B cell (primary cell): Measurements from ENCODE around the gene ORAI2.
"Not testable (repeated sequence)": the region's sequence is repeated elsewhere in the genome, so short reads cannot be mapped to it uniquely, and the experiment has no call there.

Experiments used
- EZH2 ChIP-seq: IDR thresholded peaks from 2 replicates; pipeline ENCODE4 v1.6.1; 2012; ENCODE audit warnings: borderline replicate concordance, low read depth, mild to moderate bottlenecking, moderate library complexity, low read length; ENCODE audit not compliant: insufficient read depth, poor library complexity, severe bottlenecking
- TF ChIP-seq, protein P1 (sequence below): fragments of 200-600 bp; IDR thresholded peaks from one replicate; pipeline ENCODE4 v1.8.0; 2022; ENCODE audit warnings: antibody characterized with exemption, mild to moderate bottlenecking

GRCh38 chr7:102490529-102491075 is 57.2 kb downstream of the ORAI2 start:
- TF ChIP-seq, protein P1, sequence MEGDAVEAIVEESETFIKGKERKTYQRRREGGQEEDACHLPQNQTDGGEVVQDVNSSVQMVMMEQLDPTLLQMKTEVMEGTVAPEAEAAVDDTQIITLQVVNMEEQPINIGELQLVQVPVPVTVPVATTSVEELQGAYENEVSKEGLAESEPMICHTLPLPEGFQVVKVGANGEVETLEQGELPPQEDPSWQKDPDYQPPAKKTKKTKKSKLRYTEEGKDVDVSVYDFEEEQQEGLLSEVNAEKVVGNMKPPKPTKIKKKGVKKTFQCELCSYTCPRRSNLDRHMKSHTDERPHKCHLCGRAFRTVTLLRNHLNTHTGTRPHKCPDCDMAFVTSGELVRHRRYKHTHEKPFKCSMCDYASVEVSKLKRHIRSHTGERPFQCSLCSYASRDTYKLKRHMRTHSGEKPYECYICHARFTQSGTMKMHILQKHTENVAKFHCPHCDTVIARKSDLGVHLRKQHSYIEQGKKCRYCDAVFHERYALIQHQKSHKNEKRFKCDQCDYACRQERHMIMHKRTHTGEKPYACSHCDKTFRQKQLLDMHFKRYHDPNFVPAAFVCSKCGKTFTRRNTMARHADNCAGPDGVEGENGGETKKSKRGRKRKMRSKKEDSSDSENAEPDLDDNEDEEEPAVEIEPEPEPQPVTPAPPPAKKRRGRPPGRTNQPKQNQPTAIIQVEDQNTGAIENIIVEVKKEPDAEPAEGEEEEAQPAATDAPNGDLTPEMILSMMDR, result not testable (repeated sequence)
- not testable (repeated sequence) for TF ChIP-seq EZH2
